DMS114 treated with DMSO at 0.1 percent for 48 hours (cell line): ENCODE data around the gene COMMD3.

Experiments used
- DNase-seq: peaks from one replicate; lab custom pipeline; 2025; ENCODE audit not compliant: unreplicated experiment; lab: John Stamatoyannopoulos, UW

The COMMD3 gene

GRCh38 chr10:22319980-22320558, 3.9 kb downstream of the COMMD3 start:
- peak; percentile 47 for DNase-seq

- peak; percentile 62 for DNase-seq
Observed at GRCh38 chr10:22320591-22321155, 4.5 kb downstream of the COMMD3 start, which contains the start of gene BMI1. TSS of gene BMI1 (plus strand) at chr10:22321099. CDS start at chr10:22326450, 5,351 bp downstream.

GRCh38 chr10:22321156-22321923, 5.2 kb downstream of the COMMD3 start:
- DNase-seq = peak; percentile 49

GRCh38 chr10:22321924-22322640, 5.9 kb downstream of the COMMD3 start:
- DNase-seq = peak; percentile 65

- DNase-seq = peak; percentile 65
Observed at GRCh38 chr10:22322641-22323160, 6.5 kb downstream of the COMMD3 start.

- DNase-seq = no peak
Observed at GRCh38 chr10:22323538-22324305, 7.5 kb downstream of the COMMD3 start.

- no peak for DNase-seq
Observed at GRCh38 chr10:22324413-22324812, 8.2 kb downstream of the COMMD3 start.

GRCh38 chr10:22324893-22325271, 8.7 kb downstream of the COMMD3 start:
- no peak for DNase-seq

- peak; percentile 41 for DNase-seq
Observed at GRCh38 chr10:22325272-22326144, 9.3 kb downstream of the COMMD3 start.

- DNase-seq = no peak
Observed at GRCh38 chr10:22326145-22326702, 10.0 kb downstream of the COMMD3 start.

- DNase-seq = no peak
Observed at GRCh38 chr10:22329150-22329549, 13.0 kb downstream of the COMMD3 start.

- DNase-seq = no peak
Observed at GRCh38 chr10:22332116-22332692, 16.0 kb downstream of the COMMD3 start.

- no peak for DNase-seq
Observed at GRCh38 chr10:22333167-22333974, 17.2 kb downstream of the COMMD3 start.

- DNase-seq = no peak
Observed at GRCh38 chr10:22333975-22334282, 17.7 kb downstream of the COMMD3 start.

- DNase-seq = no peak
Observed at GRCh38 chr10:22334414-22335172, 18.4 kb downstream of the COMMD3 start.

GRCh38 chr10:22335173-22335933, 19.2 kb downstream of the COMMD3 start:
- DNase-seq = peak; percentile 33
